Stimulated activated CD4-positive, alpha-beta T cell treated with anti-CD3 and anti-CD28 coated beads, TNF-alpha, amount 100 ng/mL, for 48 hours (primary cell): Measurements from ENCODE around the gene MFSD1.
"Not testable (repeated sequence)": the region's sequence is repeated elsewhere in the genome, so short reads cannot be mapped to it uniquely, and the experiment has no call there.

Experiments used
- DNase-seq, 3 donors: peaks; one replicate each; pipeline ENCODE4 v3.0.0-alpha.2; 2020; ENCODE audit warnings: low read depth in 3 of 3

Gene MFSD1

DNA sequence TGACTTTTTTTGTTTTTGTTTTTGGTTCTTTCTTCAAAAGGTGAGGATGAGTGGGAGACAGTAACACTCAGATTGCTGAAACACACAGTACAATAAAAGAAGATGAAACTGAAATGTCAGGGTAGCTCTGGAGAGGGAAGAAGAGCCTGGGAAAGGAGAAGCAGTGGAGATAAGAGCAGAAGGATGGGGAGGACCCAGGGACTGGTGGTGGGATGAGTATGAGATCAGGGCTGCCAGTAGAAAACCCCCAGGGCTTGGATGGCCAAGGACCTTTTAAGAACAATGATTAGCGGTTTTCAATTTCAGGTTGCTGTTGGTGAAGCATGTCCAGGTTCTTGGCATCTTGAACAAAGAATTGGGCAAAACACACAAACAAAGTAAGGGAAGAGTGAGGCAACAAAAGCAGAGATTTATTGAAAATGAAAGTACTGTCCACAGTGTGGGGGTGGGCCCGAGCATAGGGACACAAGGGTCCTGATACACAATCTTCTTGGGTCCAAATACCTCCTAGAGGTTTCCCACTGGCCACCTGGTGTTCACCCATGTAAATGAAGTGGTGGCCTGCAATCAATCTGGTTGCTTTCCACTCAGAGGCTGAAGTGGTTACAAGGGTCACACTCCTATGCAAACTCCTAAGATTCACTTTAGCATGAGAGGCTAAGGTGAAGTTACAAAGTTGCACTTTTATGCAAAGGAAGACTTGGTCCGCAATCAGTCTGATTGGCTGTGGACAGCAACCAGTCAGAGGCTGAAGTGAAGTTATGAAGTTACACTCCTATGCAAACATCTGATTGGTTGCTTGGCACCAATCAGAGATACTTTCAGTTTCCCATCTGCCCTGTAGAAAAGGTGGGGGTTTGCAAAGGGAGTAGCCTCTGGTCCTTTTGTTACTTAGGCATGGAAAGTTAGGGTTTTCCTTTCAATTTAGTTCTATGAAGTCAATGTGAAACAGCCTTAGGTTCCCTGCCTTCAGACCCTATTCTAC is 26.1 kb upstream of the MFSD1 start:
- no peak for DNase-seq

DNA sequence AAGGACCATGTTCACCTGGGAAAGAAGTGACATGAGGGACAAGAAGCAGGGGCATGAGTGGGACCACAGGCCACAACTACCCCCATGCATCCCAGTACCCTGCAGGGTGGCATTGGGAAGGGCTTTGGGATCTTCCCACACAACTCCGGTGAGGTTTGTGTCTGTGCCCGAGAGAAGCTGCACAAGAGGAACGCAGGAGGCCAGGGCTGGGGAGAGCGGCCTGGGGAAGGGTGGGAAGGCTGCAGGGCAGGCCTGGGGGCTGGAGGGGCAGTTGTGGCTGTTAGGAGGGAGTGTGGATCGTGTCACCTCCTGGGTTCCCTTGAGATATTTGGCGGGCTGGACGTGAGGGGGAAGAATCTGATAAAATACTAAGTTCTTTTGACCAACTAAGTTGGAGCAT is 25.3 kb upstream of the MFSD1 start:
- no peak for DNase-seq

DNA sequence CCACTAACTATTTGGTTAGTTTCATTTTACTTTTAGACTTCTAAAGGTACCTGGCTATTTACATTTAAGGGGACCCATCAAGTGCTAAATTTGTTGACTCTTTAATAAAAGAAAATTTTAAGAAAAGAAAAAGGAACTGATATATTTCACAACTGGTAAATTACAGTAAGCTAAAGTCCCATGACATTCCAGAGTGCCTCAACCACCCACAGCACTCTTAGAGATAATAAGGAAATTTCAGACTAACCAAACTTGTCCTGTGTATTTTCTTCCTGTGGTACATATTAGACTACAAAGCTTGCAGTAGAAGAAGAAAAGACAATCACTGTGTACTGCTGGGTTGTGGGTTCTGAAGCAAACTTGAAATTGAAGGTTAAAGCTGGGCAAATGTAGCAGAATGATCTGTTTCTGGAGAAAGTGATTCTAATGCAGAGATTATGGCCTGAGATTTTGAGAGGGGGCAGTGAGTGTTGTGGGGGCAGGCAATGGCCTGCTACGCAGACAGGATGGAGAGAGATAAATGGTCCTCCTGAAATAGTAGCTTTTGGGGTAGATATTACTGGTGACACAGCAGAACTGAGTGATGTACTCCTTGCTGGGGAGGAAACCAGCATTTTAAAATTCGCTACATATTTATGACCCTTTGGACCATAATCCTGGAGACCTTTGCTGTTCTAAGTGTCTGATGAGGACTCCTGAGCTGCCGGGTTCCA is 24.5 kb upstream of the MFSD1 start:
- no peak for DNase-seq

DNA sequence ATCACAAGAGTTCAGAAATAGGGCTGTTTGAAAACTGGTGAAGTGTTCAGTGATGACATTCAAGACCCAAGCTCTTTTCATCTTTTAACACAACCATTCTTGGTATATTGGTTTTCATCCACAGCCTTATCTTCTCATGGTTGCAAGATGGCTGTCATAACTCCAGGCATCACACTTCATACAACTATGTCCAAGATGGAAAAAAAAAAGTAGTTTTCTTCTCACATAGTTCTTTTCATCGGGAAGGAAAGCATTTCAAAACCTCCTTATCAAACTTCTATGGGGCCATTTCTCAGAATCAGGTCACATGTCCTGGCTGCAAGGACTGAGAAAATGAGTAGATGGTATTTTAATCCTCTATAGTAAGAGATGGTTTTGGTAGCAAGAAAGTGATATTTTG is 21.1 kb upstream of the MFSD1 start:
- no peak for DNase-seq

DNA sequence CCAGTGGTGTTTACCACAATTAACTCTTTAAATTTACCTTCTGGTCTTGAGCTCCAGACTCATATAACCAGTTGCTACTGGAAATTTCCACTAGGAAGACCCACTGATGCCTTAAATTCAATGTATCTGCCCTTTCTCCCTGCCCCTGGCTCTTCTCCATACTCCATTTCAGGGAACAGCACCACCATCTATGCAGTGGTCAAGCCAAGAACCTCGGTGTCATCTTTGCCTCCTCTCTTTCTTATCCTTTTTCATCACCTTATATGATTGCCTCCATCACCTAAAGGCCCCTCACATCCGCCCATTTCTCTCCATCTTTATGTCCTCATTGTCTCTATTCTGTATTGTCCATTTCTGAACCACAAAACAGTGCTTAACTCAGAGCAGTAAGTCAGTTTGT is 20.7 kb upstream of the MFSD1 start:
- DNase-seq = no peak

DNA sequence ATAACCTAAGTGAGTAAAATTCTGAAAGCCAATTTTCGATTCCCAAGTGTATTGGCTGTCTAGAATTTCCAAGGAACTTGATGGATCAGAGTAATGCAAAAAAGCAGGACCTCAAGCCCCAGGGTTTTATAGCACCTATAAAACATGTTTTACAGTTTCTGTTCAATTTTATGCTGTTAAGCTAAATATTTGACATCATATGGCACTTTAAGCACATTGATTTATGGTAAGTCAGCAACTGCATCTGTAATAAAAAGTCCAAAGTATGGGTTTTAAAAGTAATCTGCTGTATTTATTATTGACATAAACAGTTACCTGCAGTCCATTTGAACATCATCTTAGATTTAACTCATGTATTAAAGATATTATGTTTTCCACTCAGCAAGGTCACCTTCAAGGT is 20.0 kb upstream of the MFSD1 start:
- no peak for DNase-seq

DNA sequence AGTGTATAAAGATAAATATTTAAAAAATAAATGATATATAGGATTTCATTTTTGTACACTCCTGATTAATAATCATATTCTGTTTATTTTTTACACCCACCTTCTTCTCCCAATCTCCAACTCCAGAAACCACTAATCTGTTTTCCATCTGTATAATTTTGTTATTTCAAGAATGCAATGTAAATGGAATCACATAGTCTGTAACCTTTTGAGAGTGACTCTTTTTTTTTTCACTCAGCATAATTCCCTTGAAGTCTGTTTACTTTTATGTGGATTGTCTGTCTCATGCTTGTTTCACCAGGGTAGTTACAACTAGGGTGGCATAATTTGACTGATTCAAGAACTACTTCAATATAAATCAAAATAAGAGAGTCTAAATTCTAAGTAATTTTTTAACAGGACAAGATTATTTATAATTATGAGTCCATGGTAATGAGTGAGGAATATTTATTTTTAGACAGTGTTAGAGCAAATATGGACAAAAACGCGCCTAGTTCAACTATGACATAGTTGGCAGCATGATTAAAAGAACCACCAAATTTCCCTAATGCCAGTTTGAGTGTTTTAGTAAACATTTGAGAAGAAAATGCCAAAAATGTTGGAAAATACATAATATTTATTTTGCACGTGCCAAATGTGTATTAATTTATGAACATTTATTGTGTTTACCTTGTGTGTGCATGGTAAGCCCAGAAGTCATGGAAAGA is 19.4 kb upstream of the MFSD1 start:
- no peak for DNase-seq

DNA sequence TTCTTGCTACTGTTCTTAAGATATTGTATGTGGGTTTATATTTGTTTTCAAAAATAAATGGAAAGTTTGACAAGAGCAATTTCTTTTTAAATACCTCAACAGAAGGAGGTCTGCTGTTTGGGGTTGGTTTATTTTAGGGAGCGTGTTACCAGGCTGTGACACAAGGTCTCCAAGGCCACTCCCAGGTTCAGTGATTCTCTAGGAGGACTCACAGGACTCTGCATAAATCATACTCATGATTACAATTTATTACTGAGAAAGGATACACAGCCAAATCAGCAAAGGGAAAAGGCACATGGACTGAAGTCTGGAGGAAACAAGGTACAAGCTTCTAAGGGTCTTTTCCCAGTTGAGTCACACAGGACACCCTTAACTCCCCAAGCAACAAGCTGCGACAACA is 18.8 kb upstream of the MFSD1 start:
- no peak for DNase-seq

DNA sequence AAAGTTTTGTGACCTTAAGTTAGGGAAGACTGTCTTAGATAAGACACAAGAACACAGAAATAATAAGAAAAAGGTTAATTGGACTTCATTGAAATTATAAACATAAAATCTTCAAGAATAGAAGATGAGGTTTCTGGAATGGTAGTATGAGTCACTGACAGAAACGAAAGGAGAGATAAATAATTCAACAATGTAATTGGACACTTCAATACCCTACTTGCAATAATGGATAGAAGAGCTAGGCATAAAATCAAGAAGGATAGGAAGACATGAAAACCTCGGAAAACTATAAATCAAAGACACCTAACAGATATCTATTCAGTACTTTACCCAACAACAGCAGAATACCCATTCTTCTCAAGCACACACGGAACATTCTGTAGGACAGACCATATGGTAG is 15.9 kb upstream of the MFSD1 start:
- DNase-seq = no peak

DNA sequence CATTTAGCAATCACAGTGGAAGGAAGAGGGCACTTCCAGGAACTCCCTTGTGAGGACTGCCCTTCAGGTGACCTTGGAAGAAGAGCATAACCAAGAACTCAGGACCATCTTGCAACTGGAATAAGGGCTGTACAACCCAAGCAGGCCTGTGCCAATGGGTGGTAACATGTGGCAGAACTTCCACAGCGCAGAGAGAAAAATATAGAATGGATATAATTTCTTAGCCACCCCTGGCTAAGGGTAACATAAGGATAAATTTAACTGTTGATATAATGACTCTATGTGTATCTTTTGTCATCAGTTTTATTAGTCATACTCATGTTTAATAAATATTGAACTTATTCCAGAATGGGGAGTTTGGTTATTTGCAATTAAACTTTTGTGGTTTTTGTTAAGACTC is 13.4 kb upstream of the MFSD1 start:
- no peak for DNase-seq

DNA sequence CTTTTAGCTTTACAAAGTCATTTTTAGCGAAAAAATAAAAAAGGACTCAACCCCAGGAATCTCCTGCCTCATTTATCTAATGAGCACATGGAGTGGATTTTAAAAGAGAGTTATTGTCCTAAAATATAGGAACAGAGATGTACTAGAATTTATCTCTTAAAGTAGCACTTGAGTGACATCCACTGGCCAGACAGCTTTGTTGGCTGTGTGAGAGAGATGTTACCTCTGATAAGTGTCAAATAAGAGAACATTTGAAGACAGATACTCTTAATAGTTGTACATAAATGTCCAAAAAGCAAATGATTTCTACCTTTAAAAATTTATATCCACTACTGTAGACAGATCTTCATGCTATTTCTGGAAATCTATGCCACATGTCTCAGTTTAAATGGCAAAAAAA is 12.3 kb upstream of the MFSD1 start:
- DNase-seq = no peak

DNA sequence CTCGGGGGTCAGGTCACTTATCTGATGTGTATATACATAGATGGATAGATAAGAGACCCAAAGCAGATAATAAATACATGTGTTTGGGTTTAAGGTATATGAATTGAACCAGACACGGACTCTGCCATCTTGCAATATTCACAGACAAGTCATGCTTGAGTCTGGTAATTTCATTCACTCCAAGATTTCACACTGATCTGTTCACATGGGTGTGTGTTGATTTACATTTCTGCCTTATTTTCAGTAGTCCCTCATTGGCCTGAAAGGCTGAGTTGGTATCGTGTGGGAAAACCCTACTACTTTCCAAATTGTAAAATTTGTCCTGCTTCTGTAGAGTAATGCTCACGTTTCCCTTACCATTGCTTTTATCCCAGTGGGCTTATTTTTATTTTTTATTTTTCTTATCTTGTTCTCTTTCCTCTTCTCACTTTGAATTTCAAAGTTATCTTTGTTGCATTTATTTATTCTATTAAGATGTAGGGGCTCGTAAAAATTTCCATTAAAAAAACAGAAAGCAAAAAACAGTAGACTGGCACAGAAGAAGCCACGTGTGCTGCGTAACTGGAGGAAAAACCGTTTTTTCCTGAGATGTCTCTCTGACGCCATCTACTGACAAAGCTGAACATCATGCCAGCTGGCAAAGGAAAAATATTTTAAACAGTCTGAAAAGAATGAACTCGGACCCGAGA is 10.8 kb upstream of the MFSD1 start:
- DNase-seq = no peak

DNA sequence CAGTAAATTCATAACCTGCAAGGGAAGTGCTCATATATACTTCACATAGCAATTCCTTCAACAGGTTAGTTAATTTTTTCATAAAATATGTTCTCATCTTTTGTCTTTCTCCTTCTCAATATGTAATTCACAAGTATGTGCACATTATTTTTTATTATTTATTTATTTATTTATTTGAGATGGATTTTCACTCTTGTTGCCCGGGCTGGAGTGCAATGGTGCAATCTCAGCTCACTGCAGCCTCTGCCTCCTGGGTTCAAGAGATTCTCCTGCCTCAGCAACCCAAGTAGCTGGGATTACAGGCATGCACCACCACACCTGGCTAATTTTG is 10.3 kb upstream of the MFSD1 start:
- not testable (repeated sequence) for DNase-seq

DNA sequence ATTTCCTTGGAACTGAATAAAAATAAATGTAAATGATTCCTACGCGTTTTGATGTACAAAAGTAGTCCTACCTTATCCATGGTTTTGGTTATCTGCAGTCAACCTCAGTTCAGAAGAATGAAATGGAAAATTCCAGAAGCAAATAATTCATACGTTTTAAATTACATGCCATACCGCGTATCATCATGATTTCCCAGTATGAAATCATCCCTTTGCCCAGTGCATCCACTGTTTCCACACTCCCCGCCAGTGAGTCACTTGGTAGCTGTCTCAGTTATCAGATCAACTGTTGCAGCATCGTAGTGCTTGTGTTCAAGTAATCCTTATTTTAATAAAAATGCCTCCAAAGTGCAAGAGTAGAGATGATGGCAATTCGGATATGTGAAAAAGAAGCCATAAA is 9.1 kb upstream of the MFSD1 start:
- DNase-seq = no peak

DNA sequence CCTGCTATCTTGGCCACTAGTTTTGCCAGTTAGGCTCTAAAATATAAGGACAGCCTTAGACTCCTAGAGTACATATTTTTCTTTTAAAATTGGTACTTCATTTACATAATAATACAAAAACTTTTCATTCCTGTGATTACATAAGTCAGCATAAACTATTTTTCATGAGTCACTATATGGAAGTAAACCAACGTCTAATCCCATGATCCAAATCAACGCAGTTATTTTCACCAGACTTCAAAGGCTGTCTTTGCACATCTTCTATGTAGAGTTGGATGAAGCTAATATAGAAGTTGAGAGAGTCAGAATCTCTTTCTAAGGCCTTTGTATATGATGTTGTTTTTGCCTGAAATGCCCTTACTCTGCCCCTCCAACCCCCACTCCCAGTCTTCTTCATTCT is 7.6 kb upstream of the MFSD1 start:
- DNase-seq = no peak

DNA sequence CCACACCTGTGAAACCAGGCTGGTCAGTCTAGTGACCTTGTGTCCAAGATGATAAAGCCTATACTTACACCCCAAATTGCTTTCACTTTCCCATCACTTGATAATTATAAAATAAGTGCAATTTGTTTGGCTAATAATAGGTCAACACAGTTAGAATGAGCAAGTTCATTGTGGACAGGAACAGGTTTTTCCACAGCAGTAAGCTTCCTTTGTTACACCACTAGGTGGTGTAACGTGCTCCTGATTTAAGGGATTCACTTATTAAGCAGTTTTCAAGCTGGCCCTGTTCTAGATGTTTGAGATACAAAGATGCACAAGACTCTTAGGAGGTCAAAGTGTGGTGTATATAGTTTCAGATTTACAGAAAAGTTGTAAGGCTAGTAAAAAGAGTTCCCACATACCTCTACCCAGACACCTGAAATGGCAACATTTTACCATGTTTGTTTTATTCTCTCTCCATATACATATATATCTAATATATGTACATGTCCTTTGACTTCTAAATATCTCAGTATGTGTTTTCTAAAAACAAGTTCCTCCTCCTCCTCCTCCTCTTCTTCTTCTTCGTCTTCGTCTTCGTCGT is 6.8 kb upstream of the MFSD1 start:
- no peak for DNase-seq

DNA sequence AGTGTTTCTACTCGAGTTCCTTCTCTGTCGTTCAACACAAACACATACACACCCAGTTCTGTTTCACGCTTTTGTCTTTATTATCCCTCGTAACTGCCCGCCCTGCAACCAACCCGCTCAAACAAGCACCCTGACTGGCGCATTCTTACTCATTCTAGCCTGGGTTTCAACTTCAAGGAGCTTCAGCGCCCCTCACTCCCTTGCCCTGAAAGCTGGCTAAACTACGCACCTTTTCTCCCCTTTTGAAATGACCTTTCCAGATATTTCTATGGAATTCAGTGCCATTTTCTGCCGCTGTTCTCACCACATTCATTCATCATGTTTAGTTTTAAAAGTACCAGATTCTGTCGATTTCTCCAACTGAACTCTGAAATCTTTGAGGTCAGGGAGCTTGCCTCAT is 653 bp upstream of the MFSD1 start:
- no peak for DNase-seq

DNA sequence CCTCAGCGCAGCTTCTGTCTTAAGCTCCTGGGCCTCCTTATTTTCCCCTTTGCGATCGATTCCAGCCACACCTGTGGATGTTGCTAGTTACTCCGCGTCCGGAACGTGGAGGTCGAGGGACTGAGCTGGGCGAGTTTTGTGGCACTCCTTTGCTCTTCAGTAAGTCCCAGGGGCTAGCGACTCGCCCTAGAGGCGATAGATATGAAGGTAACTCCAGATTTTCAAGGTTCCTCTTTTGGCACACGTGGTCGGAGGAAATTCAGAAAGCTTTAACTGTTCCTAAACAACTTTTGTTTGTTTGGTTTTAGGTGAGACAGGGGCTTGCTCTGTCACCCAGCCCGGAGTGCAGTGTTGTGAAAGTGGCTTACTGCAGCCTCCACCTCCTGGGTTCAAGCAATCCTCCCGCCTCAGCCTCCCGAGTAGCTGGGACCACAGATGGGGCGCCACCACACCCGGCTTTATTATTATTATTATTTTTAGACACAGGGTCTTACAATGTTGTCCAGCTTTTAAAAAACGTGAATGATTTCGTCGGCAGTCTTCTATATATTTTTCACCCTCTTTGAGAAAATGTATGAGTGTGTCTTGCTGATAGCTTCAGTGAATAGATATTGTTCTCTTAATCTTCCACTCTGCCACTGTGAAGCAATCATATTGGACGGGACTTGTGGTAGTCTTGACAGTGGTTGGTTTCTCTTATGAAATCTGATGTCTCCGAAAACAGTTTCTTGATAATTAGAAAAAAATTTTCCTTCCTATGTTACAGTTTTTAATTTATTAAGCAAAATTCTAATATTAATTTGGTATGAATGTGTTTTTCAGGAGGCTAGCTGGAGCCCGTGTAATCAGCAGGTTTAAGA is 785 bp downstream of the MFSD1 start:
- DNase-seq = peak in 1 of 3 donors; percentile 5

DNA sequence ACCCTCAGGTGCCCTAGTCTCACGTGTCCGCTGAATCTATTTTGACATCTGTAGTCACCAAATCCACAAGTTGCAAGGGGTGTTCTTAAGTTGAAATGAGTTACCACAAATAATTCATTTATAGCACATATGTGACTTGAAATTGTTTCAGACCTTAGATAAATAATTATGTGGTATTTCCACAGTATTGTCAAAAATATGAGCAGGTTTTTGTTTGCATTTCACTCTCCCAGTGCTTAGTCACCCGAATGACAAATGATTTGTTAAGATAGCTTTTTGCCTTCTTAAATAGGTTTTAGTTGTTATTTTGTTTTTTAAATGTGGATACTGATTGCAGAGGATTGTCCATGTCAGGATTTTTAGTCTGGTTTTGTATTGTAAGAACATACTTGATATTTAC is 2.6 kb downstream of the MFSD1 start:
- DNase-seq = no peak

DNA sequence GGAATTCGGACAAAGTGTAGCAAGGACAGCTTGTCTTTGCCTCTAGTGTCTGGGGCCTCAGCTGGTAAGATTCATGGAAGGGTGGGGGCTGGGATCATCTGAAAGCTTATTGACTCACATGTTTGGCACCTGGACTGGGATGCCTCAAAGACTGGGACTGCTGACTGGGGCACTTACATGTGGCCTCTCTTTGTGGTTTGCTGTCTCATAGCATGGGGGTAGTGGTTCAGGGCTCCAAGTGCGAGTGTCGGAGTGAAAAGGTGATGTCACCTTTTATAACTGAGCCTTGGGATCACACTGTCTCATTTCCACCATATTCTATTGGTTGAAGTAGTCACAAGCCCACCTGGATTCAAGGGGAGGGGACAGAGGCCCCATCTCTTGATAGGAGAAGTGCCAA is 6.8 kb downstream of the MFSD1 start:
- no peak for DNase-seq

DNA sequence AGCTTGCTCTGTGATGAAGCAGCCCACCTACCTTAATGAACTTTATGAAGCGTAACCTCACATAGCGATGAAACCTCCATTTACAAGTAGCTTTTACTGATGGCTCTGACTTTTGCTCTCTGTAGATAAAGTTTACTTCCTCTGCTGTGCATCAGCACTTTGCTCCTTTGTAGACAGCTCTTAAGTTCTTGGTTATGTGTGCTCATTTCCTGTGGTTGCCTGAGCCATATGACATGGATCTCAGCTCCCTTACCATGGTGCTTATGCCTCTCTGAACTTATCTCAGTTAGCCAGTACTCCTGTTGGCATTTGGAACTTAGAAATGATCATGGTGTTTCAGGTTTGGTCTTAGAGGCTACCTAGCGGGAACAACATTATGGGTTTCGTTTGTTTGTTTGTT is 7.8 kb downstream of the MFSD1 start:
- DNase-seq = no peak
